Gastroesophageal sphincter (tissue), 4 donors: Measurements from ENCODE around the gene PRORP. TPM values are rescaled to one million over a fixed set of nuclear protein-coding genes. Genes with fewer than 3 reads are reported as not detected.

Experiments used
- ATAC-seq: fragments of 150-250 bp; one replicate; pipeline ENCODE4 v1.9.1; 2016; ENCODE audit warnings: mild to moderate bottlenecking, moderate library complexity
- H3K27ac ChIP-seq, 4 donors: fragments of 200-600 bp; sonication (generic) in 3 of 4; 1 replicate in 3 of 4; 2 replicates in 1 of 4; pipeline ENCODE4 v1.5.1; 2016 to 2019
- H3K27me3 ChIP-seq: fragments of 200-600 bp; sonication (generic); one replicate; pipeline ENCODE4 v1.5.1; 2019
- H3K36me3 ChIP-seq, 2 donors: fragments of 200-600 bp; sonication (generic); one replicate each; pipeline ENCODE4 v1.5.1; 2019; ENCODE audit warnings: control low read depth in 1 of 2
- H3K4me1 ChIP-seq, 3 donors: fragments of 200-600 bp; sonication (generic); 1 replicate in 2 of 3; 2 replicates in 1 of 3; pipeline ENCODE4 v1.5.1; 2016 to 2019; ENCODE audit warnings: control low read depth in 2 of 3
- H3K4me3 ChIP-seq, 2 donors: fragments of 200-600 bp; sonication (generic); one replicate each; pipeline ENCODE4 v1.5.1; 2019; ENCODE audit warnings: mild to moderate bottlenecking in 1 of 2, moderate library complexity in 1 of 2
- H3K9me3 ChIP-seq, 3 donors: fragments of 200-600 bp; sonication (generic); one replicate each; pipeline ENCODE4 v1.5.1; 2017 to 2019; ENCODE audit warnings: control low read depth in 2 of 3
- EP300 ChIP-seq: sonication (generic); formaldehyde crosslinking; IDR thresholded peaks from one replicate; pipeline ENCODE4 v1.6.1; 2017; ENCODE audit warnings: antibody characterized with exemption, mild to moderate bottlenecking
- POLR2A ChIP-seq, 2 donors: fragments of 450-650 bp; IDR thresholded peaks; one replicate each; pipeline ENCODE4 v1.6.1; 2017; ENCODE audit warnings: antibody characterized with exemption in 2 of 2, mild to moderate bottlenecking in 2 of 2, moderate library complexity in 1 of 2
- POLR2AphosphoS5 ChIP-seq: sonication (generic); formaldehyde crosslinking; IDR thresholded peaks from one replicate; pipeline ENCODE4 v1.6.1; 2017; ENCODE audit warnings: antibody characterized with exemption
- WGBS, 2 donors: methylation state at CpG; one replicate each; pipeline ENCODE4 v1.1.5; 2018; ENCODE audit warnings: low coverage in 1 of 2; 5-methylcytosine and 5-hydroxymethylcytosine counted together
- total RNA-seq, 4 donors: library from RNA; depleted of rRNA; stranded (reverse); fragments of >200 nt; gene quantifications; one replicate each; pipeline ENCODE4 v1.1.0, GENCODE V29; 2016
- TF ChIP-seq, protein P1 (sequence below), 4 experiments: fragments of 200-600 bp in 2 of 4; fragments of 450-650 bp in 2 of 4; sonication (generic) in 1 of 4; IDR thresholded peaks; one replicate each; pipeline ENCODE4 v1.5.1; 2017 to 2019; ENCODE audit warnings: antibody characterized with exemption in 4 of 4, mild to moderate bottlenecking in 2 of 4, moderate library complexity in 2 of 4

Gene PRORP
- total RNA-seq, 4 donors from 2014 or later, result 15.9 to 25.0 (median 17.5) TPM

- Histone ChIP-seq H3K4me3 (no peak overlapping the region), H3K36me3 (peaks cover 5 to 84% of the 10 kb centered on the region in 2 donors), H3K27me3 (no peaks in the 10 kb centered on the region), H3K27ac (no peak overlapping the region), H3K9me3 (no peaks in the 10 kb centered on the region), H3K4me1 (peaks cover 0 to 9% (median 0%) of the 10 kb centered on the region in 3 donors)
- 64 to 79% methylated on average over 2 of the region's 2 CpGs for WGBS, 2 donors
- no peak for TF ChIP-seq EP300
- ATAC-seq, result no peak
Observed at GRCh38 chr14:35112641-35113040, 9.7 kb upstream of the PRORP start.

DNA sequence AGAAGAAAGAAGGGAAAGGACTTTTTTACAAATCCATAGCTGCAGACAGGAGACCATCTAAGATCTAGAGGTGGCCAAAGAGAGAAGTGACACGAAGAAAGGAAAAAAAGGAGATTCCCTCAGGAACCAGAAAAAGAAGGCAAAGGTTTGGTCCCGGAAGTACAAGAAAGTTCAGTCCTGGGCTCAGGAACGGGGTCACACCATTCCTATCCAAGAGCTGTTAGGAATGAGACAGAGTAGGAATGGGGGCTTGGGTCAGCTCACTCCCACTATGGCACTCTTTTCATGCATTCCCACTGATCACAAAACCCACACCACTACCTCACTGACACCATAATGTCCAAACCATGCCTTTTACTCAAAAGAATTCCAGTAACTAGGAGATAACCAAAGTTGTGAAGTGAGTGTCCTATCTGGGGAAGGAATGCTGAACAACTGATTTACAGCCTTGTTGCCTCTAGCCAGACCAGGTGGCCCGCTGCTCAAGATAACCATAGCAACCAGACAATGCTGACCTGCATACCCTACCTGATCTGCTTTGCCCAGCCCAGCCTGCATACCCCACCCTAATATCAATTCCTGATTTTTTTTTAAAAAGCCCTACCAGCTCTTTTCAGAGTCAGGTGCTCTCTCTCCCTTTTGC, 8.9 kb upstream of the PRORP start:
- H3K36me3 ChIP-seq, result peaks cover 5 to 76% of the 10 kb centered on the region in 2 donors

DNA sequence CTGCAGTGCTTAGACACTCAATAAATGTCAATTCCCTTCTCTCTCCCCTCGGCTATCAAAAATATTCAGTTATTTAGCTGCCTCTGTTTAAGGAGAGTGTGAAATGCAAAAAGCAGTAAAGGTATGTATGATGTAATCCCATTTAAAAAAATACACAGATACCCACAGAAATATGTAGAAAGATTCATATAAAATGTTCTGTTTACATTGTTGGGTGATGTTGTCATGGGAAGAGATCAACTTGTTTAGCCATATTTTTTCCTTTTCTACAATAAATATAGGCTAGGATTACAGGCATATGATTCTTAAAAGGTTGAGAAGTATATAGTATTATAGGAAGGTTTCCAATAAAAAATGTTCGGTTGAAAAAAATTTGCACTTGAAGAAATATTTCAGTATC, 8.3 kb upstream of the PRORP start:
- no peak overlapping the region for H3K27ac ChIP-seq
- no peak overlapping the region for H3K4me3 ChIP-seq
- WGBS, 2 donors, result 43 to 59% methylated on average over 2 of the region's 2 CpGs
- TF ChIP-seq POLR2AphosphoS5 (no peak), EP300 (no peak), POLR2A (IDR thresholded peaks at IDR 0.05) (no peak)
- TF ChIP-seq, protein P1, sequence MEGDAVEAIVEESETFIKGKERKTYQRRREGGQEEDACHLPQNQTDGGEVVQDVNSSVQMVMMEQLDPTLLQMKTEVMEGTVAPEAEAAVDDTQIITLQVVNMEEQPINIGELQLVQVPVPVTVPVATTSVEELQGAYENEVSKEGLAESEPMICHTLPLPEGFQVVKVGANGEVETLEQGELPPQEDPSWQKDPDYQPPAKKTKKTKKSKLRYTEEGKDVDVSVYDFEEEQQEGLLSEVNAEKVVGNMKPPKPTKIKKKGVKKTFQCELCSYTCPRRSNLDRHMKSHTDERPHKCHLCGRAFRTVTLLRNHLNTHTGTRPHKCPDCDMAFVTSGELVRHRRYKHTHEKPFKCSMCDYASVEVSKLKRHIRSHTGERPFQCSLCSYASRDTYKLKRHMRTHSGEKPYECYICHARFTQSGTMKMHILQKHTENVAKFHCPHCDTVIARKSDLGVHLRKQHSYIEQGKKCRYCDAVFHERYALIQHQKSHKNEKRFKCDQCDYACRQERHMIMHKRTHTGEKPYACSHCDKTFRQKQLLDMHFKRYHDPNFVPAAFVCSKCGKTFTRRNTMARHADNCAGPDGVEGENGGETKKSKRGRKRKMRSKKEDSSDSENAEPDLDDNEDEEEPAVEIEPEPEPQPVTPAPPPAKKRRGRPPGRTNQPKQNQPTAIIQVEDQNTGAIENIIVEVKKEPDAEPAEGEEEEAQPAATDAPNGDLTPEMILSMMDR (IDR thresholded peaks at IDR 0.05), result no peak
- H3K9me3 ChIP-seq, result no peaks in the 10 kb centered on the region
- H3K36me3 ChIP-seq, result peaks cover 5 to 70% of the 10 kb centered on the region in 2 donors
- H3K27me3 ChIP-seq, result no peaks in the 10 kb centered on the region
- no peak for ATAC-seq
- H3K4me1 ChIP-seq, result peaks cover 0 to 21% (median 0%) of the 10 kb centered on the region in 3 donors

More for the DNA sequence above, 8.9 kb upstream of the PRORP start:
- H3K9me3 ChIP-seq, result no peaks in the 10 kb centered on the region
- ATAC-seq, result no peak
- H3K4me3 ChIP-seq, result no peak overlapping the region
- H3K27ac ChIP-seq, result no peak overlapping the region
- no peaks in the 10 kb centered on the region for H3K27me3 ChIP-seq
- H3K4me1 ChIP-seq, result peaks cover 0 to 15% (median 0%) of the 10 kb centered on the region in 3 donors
- no peak for TF ChIP-seq EP300
- 89 to 96% methylated on average over 3 to 4 of the region's 4 CpGs for WGBS, 2 donors

DNA sequence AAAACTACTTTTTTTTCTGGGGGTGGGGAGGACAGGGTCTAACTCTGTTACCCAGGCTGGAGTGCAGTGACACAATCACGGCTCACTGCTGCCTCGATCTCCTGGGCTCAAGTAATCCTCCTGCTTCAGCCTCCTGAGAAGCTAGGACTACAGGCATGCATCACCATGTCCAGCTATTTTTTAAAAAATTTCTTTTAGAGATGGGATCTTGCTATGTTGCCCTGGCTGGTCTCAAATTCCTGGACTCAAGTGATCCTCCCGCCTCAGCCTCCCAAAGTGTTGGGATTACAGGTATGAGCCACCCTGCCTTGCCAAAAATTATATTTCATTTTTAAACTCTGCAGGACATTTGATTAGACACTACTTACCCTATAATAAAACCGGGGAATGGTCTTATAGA, 6.1 kb upstream of the PRORP start:
- no peak overlapping the region for H3K4me3 ChIP-seq
- 93 to 98% methylated on average over 4 of the region's 4 CpGs for WGBS, 2 donors
- no peaks in the 10 kb centered on the region for H3K9me3 ChIP-seq
- no peak for ATAC-seq
- H3K4me1 ChIP-seq, result peaks cover 0 to 41% (median 0%) of the 10 kb centered on the region in 3 donors
- no peak overlapping the region for H3K27ac ChIP-seq
- no peaks in the 10 kb centered on the region for H3K27me3 ChIP-seq
- no peak for TF ChIP-seq POLR2A (IDR thresholded peaks at IDR 0.05)
- peaks cover 0 to 57% of the 10 kb centered on the region in 2 donors for H3K36me3 ChIP-seq

DNA sequence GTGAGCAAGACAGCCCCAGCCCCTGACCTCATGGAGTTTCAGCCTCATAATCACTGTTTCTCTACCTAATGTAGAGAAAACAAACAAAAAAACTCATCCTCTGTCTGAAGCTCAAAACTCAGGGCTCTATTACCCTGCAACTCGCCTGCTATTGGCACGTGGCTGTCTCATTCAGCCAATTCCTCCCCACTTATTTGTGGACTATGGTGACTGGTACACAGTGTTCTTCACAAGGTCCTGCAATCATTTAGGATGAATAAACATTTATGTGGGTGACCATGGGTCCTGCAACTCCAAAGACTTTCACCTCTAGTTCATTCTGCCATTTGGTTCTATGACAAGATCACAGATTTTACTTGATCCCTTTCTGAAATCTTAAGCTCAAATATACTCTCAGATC, 5.2 kb upstream of the PRORP start:
- no peak for ATAC-seq
- Histone ChIP-seq H3K36me3 (peaks cover 0 to 48% of the 10 kb centered on the region in 2 donors), H3K27ac (no peak overlapping the region), H3K4me3 (no peak overlapping the region), H3K27me3 (no peaks in the 10 kb centered on the region), H3K4me1 (peaks cover 0 to 41% (median 0%) of the 10 kb centered on the region in 3 donors), H3K9me3 (no peaks in the 10 kb centered on the region)
- TF ChIP-seq EP300 (no peak), POLR2A (IDR thresholded peaks at IDR 0.05) (no peak), POLR2AphosphoS5 (no peak)
- TF ChIP-seq, protein P1 (IDR thresholded peaks at IDR 0.05), result no peak
- 79 to 86% methylated on average over 2 of the region's 2 CpGs for WGBS, 2 donors

- WGBS, 2 donors, result 14 to 26% methylated on average over 21 to 22 of the region's 34 CpGs
- TF ChIP-seq POLR2AphosphoS5 (no peak), EP300 (no peak), POLR2A (IDR thresholded peaks at IDR 0.05) (no peak)
- TF ChIP-seq, protein P1 (IDR thresholded peaks at IDR 0.05), result no peak
- Histone ChIP-seq H3K4me1 (peaks cover 0 to 73% (median 8%) of the 10 kb centered on the region in 3 donors), H3K9me3 (no peaks in the 10 kb centered on the region), H3K4me3 (peak overlapping the region; percentile 63 to 73), H3K36me3 (peaks cover 0 to 11% of the 10 kb centered on the region in 2 donors), H3K27me3 (no peaks in the 10 kb centered on the region), H3K27ac (peak overlapping the region; percentile 91 to 96 (median 92))
- ATAC-seq, result no peak
Observed at GRCh38 chr14:35121026-35121886, 1.1 kb upstream of the PRORP start.
